Urinary bladder (tissue), 4 donors: ENCODE measurements around the gene CA5A. TPM values are rescaled to one million over a fixed set of nuclear protein-coding genes. Genes with fewer than 3 reads are reported as not detected.

Source experiments
- DNase-seq: peaks from one replicate; pipeline ENCODE4 v3.0.0-alpha.2; 2015; ENCODE audit errors: extremely low spot score
- H3K27ac ChIP-seq: one replicate; pipeline ENCODE4 v1.5.1; 2013; ENCODE audit warnings: low read depth, mild to moderate bottlenecking, moderate library complexity
- H3K36me3 ChIP-seq: one replicate; pipeline ENCODE4 v1.6.1; 2013; ENCODE audit warnings: mild to moderate bottlenecking, moderate library complexity; ENCODE audit not compliant: insufficient read depth
- H3K4me1 ChIP-seq: one replicate; pipeline ENCODE4 v1.6.1; 2013; ENCODE audit warnings: mild to moderate bottlenecking, moderate library complexity; ENCODE audit not compliant: insufficient read depth
- H3K4me3 ChIP-seq: one replicate; pipeline ENCODE4 v1.5.1; 2013; ENCODE audit warnings: low read depth, low read length
- WGBS: extraction: QIAGEN DNeasy Blood & Tissue Kit; methylation state at CpG from one replicate; pipeline ENCODE4 v1.1.7; 2013; 5-methylcytosine and 5-hydroxymethylcytosine counted together
- polyA plus RNA-seq: library from polyadenylated mRNA; stranded (reverse); fragments of 200-250 nt; gene quantifications from one replicate; pipeline ENCODE4 v1.2.3, GENCODE V29; 2013
- total RNA-seq: library from RNA; depleted of rRNA; stranded (reverse); fragments of >200 nt; gene quantifications from one replicate; pipeline ENCODE4 v1.2.3, GENCODE V29; 2014
- donor health status: healthy with polysubstance abuse.
- donor health status: healthy.

The CA5A gene
- total and polyA plus RNA-seq, 2 donors = not detected

GRCh38 chr16:87957296-87958094, 21.2 kb upstream of the CA5A start:
- H3K36me3 ChIP-seq = no peaks in the 10 kb centered on the region
- no peak overlapping the region for H3K27ac ChIP-seq
- H3K4me3 ChIP-seq = no peak overlapping the region
- no peak for DNase-seq
- 94% methylated on average over 34 of the region's 34 CpGs for WGBS
- H3K4me1 ChIP-seq = no peaks in the 10 kb centered on the region

DNA sequence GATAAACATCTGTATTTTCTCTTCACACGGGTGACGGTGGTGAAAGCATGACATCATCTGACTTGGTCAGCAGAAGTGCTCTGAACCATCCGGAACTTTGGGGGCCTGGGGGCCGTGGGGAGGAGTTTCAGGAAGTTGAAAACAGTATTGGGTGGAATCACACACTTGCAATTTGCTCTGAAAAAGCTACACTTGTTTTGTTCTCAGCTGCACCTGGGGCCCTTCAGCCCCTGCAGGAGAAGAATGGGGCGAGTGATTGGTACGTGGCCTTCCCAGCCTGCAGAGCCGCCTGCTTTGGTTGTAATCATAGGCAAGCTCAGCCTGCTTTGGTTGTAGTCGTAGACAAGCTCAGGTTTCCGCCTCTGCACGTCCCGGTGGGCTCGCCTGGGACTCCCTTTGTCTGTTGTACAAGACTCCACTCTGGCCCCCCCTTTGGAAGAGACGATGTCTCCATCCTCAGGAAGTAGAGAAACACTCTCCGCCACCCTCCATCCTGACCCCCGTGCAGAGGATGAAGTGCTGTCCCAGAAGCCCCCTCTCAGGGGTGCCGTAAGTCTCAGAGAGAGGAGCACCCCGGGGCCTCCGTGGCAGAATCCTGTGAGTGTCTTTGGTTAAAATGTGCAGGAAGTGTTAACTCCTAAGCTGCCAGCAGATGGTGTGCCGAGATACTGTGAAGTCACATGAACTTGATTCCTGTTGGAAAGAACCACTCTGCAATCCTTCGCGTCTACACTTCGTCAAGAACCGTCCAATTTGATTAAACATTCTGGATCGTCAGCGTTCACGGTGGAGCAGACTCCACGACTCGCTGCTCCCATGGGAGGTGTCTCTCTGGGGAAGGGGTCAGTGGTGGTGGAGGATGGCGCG, 20.3 kb upstream of the CA5A start:
- DNase-seq = peak; percentile 42
- H3K4me3 ChIP-seq = no peak overlapping the region

GRCh38 chr16:87956098-87956364, 19.7 kb upstream of the CA5A start:
- WGBS = 49% methylated on average over 3 of the region's 3 CpGs
- Histone ChIP-seq H3K4me3 (no peak overlapping the region), H3K36me3 (no peaks in the 10 kb centered on the region), H3K4me1 (no peaks in the 10 kb centered on the region), H3K27ac (no peak overlapping the region)
- DNase-seq = no peak

More for the DNA sequence above, 20.3 kb upstream of the CA5A start:
- 25% methylated on average over 30 of the region's 30 CpGs for WGBS
- Histone ChIP-seq H3K4me1 (no peaks in the 10 kb centered on the region), H3K27ac (no peak overlapping the region), H3K36me3 (no peaks in the 10 kb centered on the region)

DNA sequence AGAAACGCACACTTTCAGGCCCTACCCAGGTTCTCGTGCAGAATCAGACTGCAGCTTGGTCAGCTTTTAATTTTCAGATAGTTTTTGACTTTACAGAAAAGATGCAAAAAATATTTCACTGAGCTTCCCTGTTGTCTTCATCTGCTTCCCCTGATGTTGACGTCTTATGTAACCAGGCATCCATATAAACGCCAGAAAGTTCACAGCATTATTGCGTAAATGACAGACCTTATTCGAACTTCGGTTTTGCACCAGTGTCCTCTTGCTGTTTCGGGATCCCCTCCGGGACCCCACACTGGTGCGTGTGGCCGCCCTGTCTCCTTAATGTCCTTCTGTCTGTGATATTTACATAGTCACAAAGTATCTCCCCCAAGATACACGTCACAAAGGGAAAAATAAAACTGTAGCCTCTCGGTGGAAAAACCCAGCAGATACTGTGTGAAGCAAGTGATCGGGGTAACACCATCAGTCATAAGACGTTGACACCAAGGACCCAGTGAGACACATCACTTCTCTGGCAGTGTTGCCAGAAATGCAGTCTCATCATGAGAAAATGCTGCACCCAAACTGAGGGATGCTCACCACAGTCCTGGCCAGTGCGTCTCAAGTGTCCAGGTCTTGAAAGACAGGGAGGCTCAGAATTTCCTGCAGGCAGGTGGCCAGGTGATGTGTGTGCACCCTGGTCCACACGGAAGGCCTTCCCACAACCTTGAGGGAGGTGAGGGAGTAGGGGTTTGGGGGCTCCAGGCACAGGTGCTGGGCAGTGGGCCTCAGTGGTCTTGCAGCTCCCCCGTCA, 19.2 kb upstream of the CA5A start:
- no peak overlapping the region for H3K4me3 ChIP-seq
- H3K4me1 ChIP-seq = no peaks in the 10 kb centered on the region
- no peak overlapping the region for H3K27ac ChIP-seq
- H3K36me3 ChIP-seq = no peaks in the 10 kb centered on the region
- WGBS = 82% methylated on average over 18 of the region's 18 CpGs
- DNase-seq = no peak

DNA sequence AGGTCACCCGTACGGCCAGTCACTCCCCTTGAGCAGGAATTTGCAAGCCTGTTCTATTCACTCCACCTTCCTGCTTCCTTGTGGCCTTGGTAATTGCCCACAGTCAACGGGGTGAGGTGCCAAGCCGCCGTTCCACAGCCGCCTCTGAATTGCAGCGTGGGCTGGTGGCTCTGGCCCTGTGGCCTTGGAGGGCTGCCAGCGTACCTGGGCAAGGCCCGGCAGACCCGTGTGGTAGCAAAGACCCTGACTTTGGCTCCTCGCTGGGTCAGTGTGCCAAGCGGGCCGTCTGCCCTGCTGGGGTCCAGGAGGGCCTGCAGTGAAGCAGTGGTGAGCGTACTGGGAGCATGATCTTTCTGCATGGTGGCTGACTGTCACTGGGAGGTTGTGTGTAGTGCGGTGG, 18.5 kb upstream of the CA5A start:
- Histone ChIP-seq H3K4me3 (no peak overlapping the region), H3K27ac (no peak overlapping the region), H3K4me1 (no peaks in the 10 kb centered on the region), H3K36me3 (no peaks in the 10 kb centered on the region)
- 78% methylated on average over 15 of the region's 15 CpGs for WGBS
- DNase-seq = no peak

GRCh38 chr16:87954361-87954760, 18.0 kb upstream of the CA5A start:
- DNase-seq = no peak
- no peaks in the 10 kb centered on the region for H3K4me1 ChIP-seq
- no peak overlapping the region for H3K27ac ChIP-seq
- WGBS = 72% methylated on average over 14 of the region's 14 CpGs
- H3K36me3 ChIP-seq = no peaks in the 10 kb centered on the region
- no peak overlapping the region for H3K4me3 ChIP-seq

GRCh38 chr16:87953308-87954215, 17.2 kb upstream of the CA5A start:
- H3K36me3 ChIP-seq = no peaks in the 10 kb centered on the region
- 67% methylated on average over 15 of the region's 15 CpGs for WGBS
- no peak for DNase-seq
- no peak overlapping the region for H3K4me3 ChIP-seq
- no peaks in the 10 kb centered on the region for H3K4me1 ChIP-seq
- no peak overlapping the region for H3K27ac ChIP-seq

DNA sequence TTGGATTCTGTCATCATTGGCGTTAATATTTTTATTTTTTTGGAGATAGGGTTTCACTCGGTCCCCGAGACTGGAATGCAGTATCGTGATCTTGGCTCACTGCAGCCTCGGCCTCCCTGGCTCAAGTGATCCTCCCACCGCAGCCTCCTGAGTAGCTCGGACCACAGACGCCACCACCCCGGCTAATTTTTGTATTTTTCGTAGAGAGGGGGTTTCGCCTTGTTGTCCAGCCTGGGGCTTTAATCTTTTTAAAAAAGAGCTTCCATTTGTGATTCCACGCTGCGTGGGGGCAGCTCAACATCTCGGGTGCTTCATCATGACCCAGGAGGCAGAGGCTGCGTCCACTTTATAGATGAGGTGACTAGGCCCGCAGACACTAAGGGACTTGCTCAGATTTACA, 16.4 kb upstream of the CA5A start:
- 89% methylated on average over 16 of the region's 16 CpGs for WGBS
- no peak overlapping the region for H3K4me3 ChIP-seq
- no peak for DNase-seq
- H3K4me1 ChIP-seq = no peaks in the 10 kb centered on the region
- H3K36me3 ChIP-seq = no peaks in the 10 kb centered on the region
- H3K27ac ChIP-seq = no peak overlapping the region

- DNase-seq = no peak
- peak overlapping the region; percentile 94 for H3K27ac ChIP-seq
- WGBS = 2% methylated on average over 80 of the region's 82 CpGs
- no peaks in the 10 kb centered on the region for H3K36me3 ChIP-seq
- H3K4me3 ChIP-seq = peak overlapping the region; percentile 94
- H3K4me1 ChIP-seq = no peaks in the 10 kb centered on the region
Observed at GRCh38 chr16:87951552-87952538, 15.5 kb upstream of the CA5A start.

GRCh38 chr16:87950765-87951551, 14.6 kb upstream of the CA5A start, which contains the start of gene BANP:
BANP (plus strand) TSS chr16:87951434; CDS start chr16:87975116, 23,682 bp downstream.
- under 1% methylated on average over 73 of the region's 73 CpGs for WGBS
- Histone ChIP-seq H3K36me3 (no peaks in the 10 kb centered on the region), H3K4me1 (no peaks in the 10 kb centered on the region), H3K27ac (peak within 1 kb of the TSS; percentile 94), H3K4me3 (peak within 1 kb of the TSS; percentile 94)
- peak; percentile 97 for DNase-seq

GRCh38 chr16:87949071-87949744, 12.9 kb upstream of the CA5A start:
- DNase-seq = no peak
- Histone ChIP-seq H3K4me1 (no peaks in the 10 kb centered on the region), H3K27ac (no peak overlapping the region), H3K36me3 (no peaks in the 10 kb centered on the region), H3K4me3 (no peak overlapping the region)
- WGBS = 86% methylated on average over 16 of the region's 16 CpGs
